Tibial nerve (tissue), 4 donors: ENCODE results near the gene AK8. TPM values are rescaled to one million over a fixed set of nuclear protein-coding genes. Genes with fewer than 3 reads are reported as not detected.

Experiments used
- DNase-seq, 2 donors: peaks; one replicate each; pipeline ENCODE4 v3.0.0-alpha.2; 2019; ENCODE audit warnings: low spot score in 2 of 2
- H3K27ac ChIP-seq, 4 donors: fragments of 200-600 bp; sonication (generic) in 3 of 4; one replicate each; pipeline ENCODE4 v1.5.1; 2017 to 2019; ENCODE audit warnings: mild to moderate bottlenecking in 1 of 4
- H3K27me3 ChIP-seq, 2 donors: fragments of 200-600 bp; sonication (generic) in 1 of 2; one replicate each; pipeline versions ENCODE4 v1.5.1 to v1.6.0; 2017 to 2019
- H3K36me3 ChIP-seq, 3 donors: fragments of 200-600 bp; sonication (generic); one replicate each; pipeline ENCODE4 v1.5.1; 2018 to 2019
- H3K4me1 ChIP-seq, 4 donors: fragments of 200-600 bp; sonication (generic) in 3 of 4; one replicate each; pipeline ENCODE4 v1.5.1; 2017 to 2019
- H3K4me3 ChIP-seq, 4 donors: fragments of 200-600 bp; sonication (generic) in 3 of 4; one replicate each; pipeline ENCODE4 v1.5.1; 2017 to 2019; ENCODE audit warnings: mild to moderate bottlenecking in 1 of 4, moderate library complexity in 1 of 4
- H3K9me3 ChIP-seq, 4 donors: fragments of 200-600 bp; sonication (generic) in 3 of 4; one replicate each; pipeline ENCODE4 v1.5.1; 2017 to 2019
- EP300 ChIP-seq, 2 donors: sonication (generic); formaldehyde crosslinking; IDR thresholded peaks; one replicate each; pipeline ENCODE4 v1.6.1; 2017; ENCODE audit warnings: antibody characterized with exemption in 2 of 2, mild to moderate bottlenecking in 1 of 2
- POLR2A ChIP-seq, 2 donors: fragments of 450-650 bp; IDR thresholded peaks; one replicate each; pipeline ENCODE4 v1.6.1; 2017; ENCODE audit warnings: antibody characterized with exemption in 2 of 2, mild to moderate bottlenecking in 2 of 2, moderate library complexity in 2 of 2
- WGBS, 2 donors: methylation state at CpG; one replicate each; pipeline ENCODE4 v1.1.5; 2018; 5-methylcytosine and 5-hydroxymethylcytosine counted together
- total RNA-seq, 4 donors: library from RNA; depleted of rRNA; stranded (reverse); fragments of >200 nt; gene quantifications; one replicate each; pipeline ENCODE4 v1.1.0, GENCODE V29; 2016
- TF ChIP-seq, protein P1 (sequence below), 5 experiments: fragments of 200-600 bp in 3 of 5; fragments of 450-650 bp in 2 of 5; sonication (generic) in 3 of 5; IDR thresholded peaks; one replicate each; pipeline ENCODE4 v1.5.1; 2016 to 2019; ENCODE audit warnings: antibody characterized with exemption in 5 of 5, mild to moderate bottlenecking in 3 of 5, moderate library complexity in 2 of 5

The AK8 gene
- total RNA-seq, 4 donors from 2014 or later: 0.30 to 4.3 (median 1.7) TPM

GRCh38 chr9:132793606-132794580, 84.2 kb downstream of the AK8 start:
- 76 to 82% methylated on average over 16 of the region's 16 CpGs for WGBS, 2 donors
- TF ChIP-seq, protein P1, sequence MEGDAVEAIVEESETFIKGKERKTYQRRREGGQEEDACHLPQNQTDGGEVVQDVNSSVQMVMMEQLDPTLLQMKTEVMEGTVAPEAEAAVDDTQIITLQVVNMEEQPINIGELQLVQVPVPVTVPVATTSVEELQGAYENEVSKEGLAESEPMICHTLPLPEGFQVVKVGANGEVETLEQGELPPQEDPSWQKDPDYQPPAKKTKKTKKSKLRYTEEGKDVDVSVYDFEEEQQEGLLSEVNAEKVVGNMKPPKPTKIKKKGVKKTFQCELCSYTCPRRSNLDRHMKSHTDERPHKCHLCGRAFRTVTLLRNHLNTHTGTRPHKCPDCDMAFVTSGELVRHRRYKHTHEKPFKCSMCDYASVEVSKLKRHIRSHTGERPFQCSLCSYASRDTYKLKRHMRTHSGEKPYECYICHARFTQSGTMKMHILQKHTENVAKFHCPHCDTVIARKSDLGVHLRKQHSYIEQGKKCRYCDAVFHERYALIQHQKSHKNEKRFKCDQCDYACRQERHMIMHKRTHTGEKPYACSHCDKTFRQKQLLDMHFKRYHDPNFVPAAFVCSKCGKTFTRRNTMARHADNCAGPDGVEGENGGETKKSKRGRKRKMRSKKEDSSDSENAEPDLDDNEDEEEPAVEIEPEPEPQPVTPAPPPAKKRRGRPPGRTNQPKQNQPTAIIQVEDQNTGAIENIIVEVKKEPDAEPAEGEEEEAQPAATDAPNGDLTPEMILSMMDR (IDR thresholded peaks at IDR 0.05): no peak
- TF ChIP-seq EP300 (IDR thresholded peaks at IDR 0.05) (no peak), POLR2A (IDR thresholded peaks at IDR 0.05) (no peak)
- no peak overlapping the region for H3K4me3 ChIP-seq
- peak overlapping the region in 1 of 4 donors; percentile 42 for H3K27ac ChIP-seq
- H3K9me3 ChIP-seq: no peaks in the 10 kb centered on the region
- peaks cover 0 to 27% (median 7%) of the 10 kb centered on the region in 4 donors for H3K4me1 ChIP-seq
- no peaks in the 10 kb centered on the region for H3K27me3 ChIP-seq
- H3K36me3 ChIP-seq: peaks cover 0 to 4% (median 0%) of the 10 kb centered on the region in 3 donors
- DNase-seq: no peak

GRCh38 chr9:132792547-132792946, 85.5 kb downstream of the AK8 start:
- DNase-seq: no peak

GRCh38 chr9:132791699-132792240, 86.3 kb downstream of the AK8 start:
- TF ChIP-seq EP300 (IDR thresholded peaks at IDR 0.05) (no peak), POLR2A (IDR thresholded peaks at IDR 0.05) (no peak)
- TF ChIP-seq, protein P1 (IDR thresholded peaks at IDR 0.05): no peak
- H3K4me1 ChIP-seq: peaks cover 0 to 21% (median under 1%) of the 10 kb centered on the region in 4 donors
- 80 to 90% methylated on average over 5 of the region's 5 CpGs for WGBS, 2 donors

More at GRCh38 chr9:132792547-132792946, 85.5 kb downstream of the AK8 start:
- no peak overlapping the region for H3K4me3 ChIP-seq
- H3K36me3 ChIP-seq: peaks cover 0 to 4% (median 0%) of the 10 kb centered on the region in 3 donors
- TF ChIP-seq, protein P1 (IDR thresholded peaks at IDR 0.05): no peak
- no peak for TF ChIP-seq EP300 (IDR thresholded peaks at IDR 0.05)
- TF ChIP-seq POLR2A (IDR thresholded peaks at IDR 0.05): no peak
- 87 to 99% methylated on average over 9 of the region's 9 CpGs for WGBS, 2 donors
- H3K4me1 ChIP-seq: peaks cover 0 to 21% (median 3%) of the 10 kb centered on the region in 4 donors
- no peaks in the 10 kb centered on the region for H3K27me3 ChIP-seq
- peaks cover 0 to 9% (median 2%) of the 10 kb centered on the region in 4 donors for H3K9me3 ChIP-seq
- no peak overlapping the region for H3K27ac ChIP-seq

DNA sequence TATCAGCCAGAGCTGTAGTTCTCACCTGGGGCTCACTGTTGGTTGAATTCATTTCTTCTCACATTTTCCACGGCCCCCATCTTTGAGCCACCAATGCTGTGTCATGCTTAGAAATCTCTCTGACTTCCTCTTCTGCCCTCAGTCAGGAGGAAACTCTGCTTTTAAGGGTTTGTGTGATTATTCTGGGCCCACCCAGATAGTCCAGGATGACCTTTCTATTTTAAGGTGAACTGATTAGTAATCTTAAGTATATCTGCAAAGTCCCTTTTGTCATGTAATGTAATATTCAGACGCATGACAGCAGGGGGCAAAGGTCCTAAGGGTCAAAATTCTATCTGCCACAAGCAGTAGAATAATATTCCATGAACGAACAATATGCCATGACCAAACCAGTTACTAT, 88.4 kb downstream of the AK8 start:
- H3K36me3 ChIP-seq: peaks cover 0 to 4% (median 0%) of the 10 kb centered on the region in 3 donors
- TF ChIP-seq EP300 (IDR thresholded peaks at IDR 0.05) (no peak), POLR2A (IDR thresholded peaks at IDR 0.05) (no peak)
- TF ChIP-seq, protein P1 (IDR thresholded peaks at IDR 0.05): no peak
- H3K4me3 ChIP-seq: no peak overlapping the region
- no peak for DNase-seq
- H3K27me3 ChIP-seq: no peaks in the 10 kb centered on the region
- WGBS, 2 donors: 55 to 74% methylated on average over 3 of the region's 3 CpGs
- peaks cover 0 to 9% (median 2%) of the 10 kb centered on the region in 4 donors for H3K9me3 ChIP-seq
- H3K27ac ChIP-seq: no peak overlapping the region
- H3K4me1 ChIP-seq: peaks cover 0 to 27% (median 4%) of the 10 kb centered on the region in 4 donors

More at GRCh38 chr9:132791699-132792240, 86.3 kb downstream of the AK8 start:
- no peak for DNase-seq
- no peak overlapping the region for H3K27ac ChIP-seq
- no peak overlapping the region for H3K4me3 ChIP-seq
- peaks cover 0 to 4% (median 0%) of the 10 kb centered on the region in 3 donors for H3K36me3 ChIP-seq
- H3K27me3 ChIP-seq: no peaks in the 10 kb centered on the region
- peaks cover 0 to 9% (median 2%) of the 10 kb centered on the region in 4 donors for H3K9me3 ChIP-seq
